Loucy (cell line): ENCODE results near the gene RNASE13.

Source experiments
- H2AFZ ChIP-seq: fragments of 200-600 bp; sonication (generic); 2 replicates; pipeline ENCODE4 v1.6.0; 2016; ENCODE audit warnings: antibody characterized with exemption, mild to moderate bottlenecking, low read length, moderate library complexity
- H3F3A ChIP-seq: fragments of 200-600 bp; 2 replicates; pipeline ENCODE4 v1.6.0; 2016; ENCODE audit warnings: antibody characterized with exemption, low read depth, mild to moderate bottlenecking
- H3K27me3 ChIP-seq: fragments of 200-600 bp; sonication (generic); 2 replicates; pipeline ENCODE4 v1.6.1; 2014; ENCODE audit warnings: low read length, mild to moderate bottlenecking; ENCODE audit not compliant: insufficient read depth, poor library complexity, severe bottlenecking
- H3K36me3 ChIP-seq: fragments of 200-600 bp; sonication (generic); 2 replicates; pipeline ENCODE4 v1.6.1; 2016; ENCODE audit warnings: low read length; ENCODE audit not compliant: insufficient read depth
- H3K4me1 ChIP-seq: fragments of 200-600 bp; sonication (generic); 2 replicates; pipeline ENCODE4 v1.5.1; 2014; ENCODE audit warnings: low read length, mild to moderate bottlenecking; ENCODE audit not compliant: insufficient read depth, poor library complexity, severe bottlenecking
- H3K4me2 ChIP-seq: fragments of 200-600 bp; sonication (generic); 2 replicates; pipeline ENCODE4 v1.6.0; 2014; ENCODE audit warnings: antibody characterized with exemption, low read length, low read depth, mild to moderate bottlenecking; ENCODE audit not compliant: poor library complexity, severe bottlenecking
- H3K4me3 ChIP-seq: fragments of 200-600 bp; sonication (generic); 2 replicates; pipeline ENCODE4 v1.5.1; 2014; ENCODE audit warnings: low read length, mild to moderate bottlenecking, mixed read lengths; ENCODE audit not compliant: poor library complexity, severe bottlenecking
- H3K79me2 ChIP-seq: fragments of 200-600 bp; sonication (generic); 2 replicates; pipeline ENCODE4 v1.6.1; 2014; ENCODE audit warnings: low read length; ENCODE audit not compliant: insufficient read depth
- H3K9ac ChIP-seq: fragments of 200-600 bp; sonication (generic); 2 replicates; pipeline ENCODE4 v1.6.0; 2014; ENCODE audit warnings: mild to moderate bottlenecking, low read depth, low read length, moderate library complexity; ENCODE audit not compliant: poor library complexity, severe bottlenecking
- H3K9me2 ChIP-seq: fragments of 200-600 bp; sonication (generic); replicated peaks from 2 replicates; pipeline ENCODE4 v1.6.1; 2016; ENCODE audit warnings: low read depth, low read length, mixed read lengths
- H3K9me3 ChIP-seq: fragments of 200-600 bp; sonication (generic); 2 replicates; pipeline ENCODE4 v1.6.1; 2014; ENCODE audit warnings: mild to moderate bottlenecking, antibody characterized with exemption, low read length, low read depth; ENCODE audit not compliant: insufficient read depth
- H4K20me1 ChIP-seq: fragments of 200-600 bp; sonication (generic); 2 replicates; pipeline ENCODE4 v1.6.0; 2014; ENCODE audit warnings: antibody characterized with exemption, low read length, mild to moderate bottlenecking; ENCODE audit not compliant: insufficient read depth, poor library complexity, severe bottlenecking
- CTCF ChIP-seq: fragments of 200-600 bp; sonication (generic); conservative IDR thresholded peaks from 2 replicates; pipeline ENCODE4 v1.5.1; 2014; ENCODE audit warnings: mild to moderate bottlenecking, antibody characterized with exemption, low read length
- EZH2phosphoT487 ChIP-seq: fragments of 200-600 bp; IDR thresholded peaks from 2 replicates; pipeline ENCODE4 v1.6.1; 2018; ENCODE audit warnings: antibody characterized with exemption, mild to moderate bottlenecking, moderate library complexity, borderline replicate concordance

RNASE13 gene

DNA sequence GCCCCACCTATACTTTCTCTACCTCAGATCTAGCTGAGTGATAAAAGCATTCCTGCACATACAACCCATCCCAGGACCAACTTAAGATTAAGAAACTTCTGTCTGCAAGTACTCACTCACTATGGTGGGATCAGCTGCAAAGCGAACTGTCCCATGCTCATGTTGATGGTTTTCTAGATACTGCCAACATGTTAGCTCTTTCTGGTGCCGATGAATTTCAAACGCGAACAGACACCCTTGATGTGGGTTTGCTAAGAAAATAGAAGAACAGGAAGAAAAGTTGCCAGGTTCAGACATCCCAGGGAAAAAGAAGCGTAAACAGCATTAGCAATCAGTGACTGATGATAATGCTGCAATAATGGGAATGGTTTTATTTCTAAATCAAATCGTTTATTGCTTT is 37.0 kb downstream of the RNASE13 start:
- H3K36me3 ChIP-seq, result peaks cover 40% of the 10 kb centered on the region
- no peaks in the 10 kb centered on the region for H3K9me2 ChIP-seq
- no peaks in the 10 kb centered on the region for H3K9me3 ChIP-seq
- H3K9ac ChIP-seq, result no peak overlapping the region
- peaks cover 3% of the 10 kb centered on the region for H4K20me1 ChIP-seq
- TF ChIP-seq CTCF, result no peak
- TF ChIP-seq EZH2phosphoT487, result no peak
- H3K4me3 ChIP-seq, result no peak overlapping the region
- H3K4me1 ChIP-seq, result peaks cover 5% of the 10 kb centered on the region
- H3K27me3 ChIP-seq, result no peaks in the 10 kb centered on the region
- peaks cover 7% of the 10 kb centered on the region; the same call in 1 of the 2 replicates for H3K79me2 ChIP-seq
- no peak overlapping the region for H3K4me2 ChIP-seq
- no peak overlapping the region for H2AFZ ChIP-seq
- H3F3A ChIP-seq, result no peaks in the 10 kb centered on the region

GRCh38 chr14:20997115-20997514 is 37.5 kb downstream of the RNASE13 start:
- Histone ChIP-seq H3K36me3 (peaks cover 40% of the 10 kb centered on the region), H3K9ac (no peak overlapping the region), H3K4me3 (no peak overlapping the region), H3K9me3 (no peaks in the 10 kb centered on the region), H3F3A (no peaks in the 10 kb centered on the region), H3K79me2 (peaks cover 12% of the 10 kb centered on the region), H3K27me3 (no peaks in the 10 kb centered on the region), H3K4me2 (no peak overlapping the region), H2AFZ (no peak overlapping the region), H3K9me2 (no peaks in the 10 kb centered on the region), H3K4me1 (peaks cover 8% of the 10 kb centered on the region), H4K20me1 (peaks cover 6% of the 10 kb centered on the region)
- TF ChIP-seq EZH2phosphoT487 (no peak), CTCF (no peak)

GRCh38 chr14:20996521-20996920 is 38.1 kb downstream of the RNASE13 start:
- Histone ChIP-seq H3K27me3 (no peaks in the 10 kb centered on the region), H4K20me1 (peaks cover 6% of the 10 kb centered on the region), H3K4me2 (no peak overlapping the region), H3K4me1 (peaks cover 11% of the 10 kb centered on the region), H3F3A (no peaks in the 10 kb centered on the region), H2AFZ (no peak overlapping the region), H3K9me3 (no peaks in the 10 kb centered on the region), H3K9me2 (no peaks in the 10 kb centered on the region), H3K4me3 (no peak overlapping the region), H3K79me2 (peaks cover 18% of the 10 kb centered on the region), H3K9ac (no peak overlapping the region), H3K36me3 (peaks cover 40% of the 10 kb centered on the region)
- no peak for TF ChIP-seq CTCF
